Activated CD4-positive, alpha-beta T cell treated with anti-CD3 and anti-CD28 coated beads, Interleukin-2, amount 10 ng/mL, durations not matched to agents 24 days and 14 days (primary cell): ENCODE data around the gene GSPT1. TPM values are rescaled to one million over a fixed set of nuclear protein-coding genes. Genes with fewer than 3 reads are reported as not detected.

Source experiments
- DNase-seq: peaks from one replicate; pipeline ENCODE4 v3.0.0; 2022
- H3K27ac Mint-ChIP-seq: one replicate; pipeline ENCODE4 v1.8.0; 2022; ENCODE audit warnings: mild to moderate bottlenecking, mixed read lengths
- H3K27me3 Mint-ChIP-seq: one replicate; pipeline ENCODE4 v1.8.0; 2022; ENCODE audit warnings: mixed read lengths
- H3K36me3 Mint-ChIP-seq: one replicate; pipeline ENCODE4 v1.8.0; 2022; ENCODE audit warnings: low read depth, mild to moderate bottlenecking, mixed read lengths
- H3K4me1 Mint-ChIP-seq: one replicate; pipeline ENCODE4 v1.8.0; 2021; ENCODE audit warnings: mixed read lengths
- H3K4me3 Mint-ChIP-seq: one replicate; pipeline ENCODE4 v1.8.0; 2022; ENCODE audit warnings: mild to moderate bottlenecking, moderate library complexity, mixed read lengths
- H3K9me3 Mint-ChIP-seq: one replicate; pipeline ENCODE4 v1.8.0; 2021; ENCODE audit warnings: mixed read lengths
- intact Hi-C: fragments of 100-400 bp; cut with micrococcal nuclease; formaldehyde crosslinking; loops from one replicate; pipeline ENCODE4 v1.15.1; 2023
- total RNA-seq: library from RNA; stranded (reverse); gene quantifications from 2 replicates; pipeline ENCODE4 v1.2.3, GENCODE V29; 2022

The GSPT1 gene
- total RNA-seq, 1 donor from 2014 or later = 212 TPM

DNA sequence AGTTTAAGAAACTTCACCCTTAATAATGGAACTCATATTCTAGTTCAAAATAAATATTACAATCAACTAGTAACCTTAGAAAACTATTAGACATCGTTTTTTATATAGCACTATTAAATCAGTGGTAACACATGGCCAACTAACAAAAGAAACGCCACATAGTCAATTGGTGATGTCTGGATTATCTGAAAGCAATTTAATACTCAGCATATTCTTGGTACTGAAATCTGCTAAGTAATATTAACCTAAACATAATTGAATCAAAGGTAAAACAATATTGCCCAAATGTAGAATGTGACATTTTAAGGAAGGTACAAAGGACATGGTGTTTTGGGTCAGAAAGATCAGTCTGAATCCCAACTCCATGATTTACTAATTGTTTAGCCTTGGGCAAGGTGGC is 53.3 kb downstream of the GSPT1 start:
- no peak for DNase-seq
- Mint-ChIP-seq H3K4me1 (peaks cover 5% of the 10 kb centered on the region), H3K36me3 (peaks cover 8% of the 10 kb centered on the region), H3K27ac (no peak overlapping the region), H3K4me3 (no peak overlapping the region), H3K27me3 (no peaks in the 10 kb centered on the region), H3K9me3 (no peaks in the 10 kb centered on the region)
- intact Hi-C loops = no loop called here

DNA sequence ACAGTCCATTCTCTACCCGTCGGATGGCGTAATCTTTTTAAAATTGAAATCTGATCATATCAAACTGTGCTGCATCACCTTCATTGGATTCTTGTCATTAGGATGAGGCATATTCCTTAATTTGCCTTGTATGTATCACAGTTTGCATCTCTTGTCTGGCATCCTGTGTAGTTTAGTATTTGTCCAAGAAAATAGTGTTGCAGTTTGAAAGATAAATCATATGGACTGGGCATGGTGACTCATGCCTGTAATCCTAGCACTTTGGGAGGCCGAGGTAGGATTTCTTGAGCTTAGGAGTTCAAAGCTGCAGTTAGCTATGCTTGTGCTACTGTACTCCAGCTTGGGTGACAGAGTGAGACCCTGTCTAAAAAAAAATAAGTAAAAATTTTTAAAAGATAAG is 58.6 kb downstream of the GSPT1 start:
- H3K4me3 Mint-ChIP-seq = no peak overlapping the region

GRCh38 chr16:11852092-11852809 is 63.5 kb downstream of the GSPT1 start:
- Mint-ChIP-seq H3K4me3 (peak overlapping the region; percentile 99), H3K27ac (peak overlapping the region; percentile 98), H3K36me3 (peaks cover 54% of the 10 kb centered on the region), H3K27me3 (no peaks in the 10 kb centered on the region), H3K9me3 (no peaks in the 10 kb centered on the region), H3K4me1 (peaks cover 48% of the 10 kb centered on the region)
- DNase-seq = peak; percentile 61
- intact Hi-C loops = loop anchor here (5.0 to 10.0 kb wide), 2 partner anchors 213 to 1110 kb away; partner anchors contain the start of gene NUBP1

More for the DNA sequence above, 58.6 kb downstream of the GSPT1 start:
- Mint-ChIP-seq H3K36me3 (peaks cover 24% of the 10 kb centered on the region), H3K27ac (no peak overlapping the region), H3K27me3 (no peaks in the 10 kb centered on the region), H3K9me3 (no peaks in the 10 kb centered on the region), H3K4me1 (peaks cover 25% of the 10 kb centered on the region)
- intact Hi-C loops = loop anchor here (10.0 kb wide), 1 partner anchor 208 kb away; no protein-coding TSS in a partner anchor
- no peak for DNase-seq

- H3K36me3 Mint-ChIP-seq = peaks cover 58% of the 10 kb centered on the region
- no peaks in the 10 kb centered on the region for H3K27me3 Mint-ChIP-seq
- peaks cover 47% of the 10 kb centered on the region for H3K4me1 Mint-ChIP-seq
- H3K4me3 Mint-ChIP-seq = peak within 1 kb of the TSS; percentile 99
- no peaks in the 10 kb centered on the region for H3K9me3 Mint-ChIP-seq
- DNase-seq = peak; percentile 99
- intact Hi-C loops = loop anchor here (1.0 to 10.0 kb wide), 6 partner anchors 54 to 1109 kb away; partner anchors contain the start of genes NUBP1, TXNDC11 and ZC3H7A
- H3K27ac Mint-ChIP-seq = peak within 1 kb of the TSS; percentile 98
Measured at GRCh38 chr16:11851294-11852091, 64.3 kb downstream of the GSPT1 start, which contains the start of gene RSL1D1. Gene RSL1D1 (minus strand): TSS chr16:11851542. CDS start chr16:11851512, 30 bp downstream.

- intact Hi-C loops = no loop called here
Measured at GRCh38 chr16:11848842-11849241, 66.9 kb downstream of the GSPT1 start.

GRCh38 chr16:11844499-11844898 is 71.3 kb downstream of the GSPT1 start:
- H3K27me3 Mint-ChIP-seq = no peaks in the 10 kb centered on the region
- intact Hi-C loops = no loop called here
- peaks cover 71% of the 10 kb centered on the region for H3K36me3 Mint-ChIP-seq
- no peak for DNase-seq
- peaks cover 21% of the 10 kb centered on the region for H3K4me1 Mint-ChIP-seq
- H3K27ac Mint-ChIP-seq = no peak overlapping the region
- no peak overlapping the region for H3K4me3 Mint-ChIP-seq
- H3K9me3 Mint-ChIP-seq = no peaks in the 10 kb centered on the region

More at GRCh38 chr16:11848842-11849241, 66.9 kb downstream of the GSPT1 start:
- H3K27me3 Mint-ChIP-seq = no peaks in the 10 kb centered on the region
- peaks cover 64% of the 10 kb centered on the region for H3K36me3 Mint-ChIP-seq
- H3K27ac Mint-ChIP-seq = peak overlapping the region; percentile 72
- peak overlapping the region; percentile 73 for H3K4me3 Mint-ChIP-seq
- no peaks in the 10 kb centered on the region for H3K9me3 Mint-ChIP-seq
- no peak for DNase-seq
- H3K4me1 Mint-ChIP-seq = peaks cover 35% of the 10 kb centered on the region

- peaks cover 68% of the 10 kb centered on the region for H3K36me3 Mint-ChIP-seq
- H3K4me1 Mint-ChIP-seq = peaks cover 16% of the 10 kb centered on the region
- no peak overlapping the region for H3K4me3 Mint-ChIP-seq
Measured at GRCh38 chr16:11843861-11844260, 71.9 kb downstream of the GSPT1 start.

DNA sequence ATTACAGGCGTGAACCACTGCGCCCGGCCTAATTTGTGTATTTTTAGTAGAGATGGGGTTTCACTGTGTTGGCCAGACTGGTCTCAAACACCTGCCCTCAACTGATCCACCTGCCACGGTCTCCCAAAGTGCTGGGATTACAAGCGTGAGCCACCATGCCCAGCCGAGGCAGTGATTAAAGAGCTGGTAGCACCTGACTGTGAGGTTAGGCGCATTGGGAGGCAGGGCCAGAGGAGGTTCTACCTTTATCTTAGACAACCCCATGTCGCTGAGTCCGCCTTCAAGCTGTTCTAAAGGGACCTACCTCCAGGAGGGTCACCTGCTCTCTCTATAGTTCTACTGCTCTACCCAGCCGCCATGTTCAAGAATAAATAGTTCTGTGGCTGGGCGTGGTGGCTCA is 72.5 kb downstream of the GSPT1 start:
- H3K27ac Mint-ChIP-seq = no peak overlapping the region
- H3K27me3 Mint-ChIP-seq = no peaks in the 10 kb centered on the region
- no peak for DNase-seq
- no peak overlapping the region for H3K4me3 Mint-ChIP-seq
- H3K9me3 Mint-ChIP-seq = no peaks in the 10 kb centered on the region
- intact Hi-C loops = no loop called here
- H3K36me3 Mint-ChIP-seq = peaks cover 66% of the 10 kb centered on the region
- peaks cover 10% of the 10 kb centered on the region for H3K4me1 Mint-ChIP-seq

More at GRCh38 chr16:11843861-11844260, 71.9 kb downstream of the GSPT1 start:
- H3K27me3 Mint-ChIP-seq = no peaks in the 10 kb centered on the region
- intact Hi-C loops = no loop called here
- no peak overlapping the region for H3K27ac Mint-ChIP-seq
- DNase-seq = no peak
- H3K9me3 Mint-ChIP-seq = no peaks in the 10 kb centered on the region

- no peaks in the 10 kb centered on the region for H3K27me3 Mint-ChIP-seq
Measured at GRCh38 chr16:11841026-11841425, 74.7 kb downstream of the GSPT1 start.

DNA sequence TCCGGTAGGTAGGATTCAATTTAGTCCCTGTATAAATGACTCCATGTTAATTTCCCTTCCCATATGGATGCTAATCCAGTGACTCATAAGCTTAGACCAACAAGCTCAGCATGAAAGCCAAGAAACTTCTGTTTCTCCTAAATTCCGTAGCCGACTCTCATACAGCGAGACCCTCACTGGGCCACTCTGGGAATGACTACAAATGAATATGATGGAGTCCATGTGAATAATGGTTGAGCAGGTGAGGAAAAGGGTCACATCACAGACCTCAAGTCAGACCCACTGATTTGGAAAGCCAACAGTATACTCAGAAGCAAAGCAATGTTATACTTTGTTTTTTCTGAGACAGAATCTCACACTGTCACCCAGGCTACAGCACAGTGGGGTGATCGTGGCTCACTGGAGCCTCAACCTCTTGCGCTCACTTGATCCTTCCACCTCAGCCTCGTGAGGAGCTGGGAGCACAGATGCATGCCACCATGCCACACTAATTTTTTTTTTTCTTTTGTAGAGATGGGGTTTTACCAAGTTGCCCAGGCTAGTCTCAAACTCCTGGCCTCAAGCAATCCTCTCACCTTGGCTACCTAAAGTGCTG is 79.0 kb downstream of the GSPT1 start:
- Mint-ChIP-seq H3K4me1 (no peaks in the 10 kb centered on the region), H3K4me3 (no peak overlapping the region), H3K9me3 (no peaks in the 10 kb centered on the region), H3K27ac (no peak overlapping the region), H3K27me3 (no peaks in the 10 kb centered on the region), H3K36me3 (peaks cover 42% of the 10 kb centered on the region)
- intact Hi-C loops = no loop called here
- no peak for DNase-seq

More at GRCh38 chr16:11841026-11841425, 74.7 kb downstream of the GSPT1 start:
- Mint-ChIP-seq H3K36me3 (peaks cover 64% of the 10 kb centered on the region), H3K4me1 (peaks cover 3% of the 10 kb centered on the region), H3K27ac (no peak overlapping the region), H3K4me3 (no peak overlapping the region), H3K9me3 (no peaks in the 10 kb centered on the region)
- intact Hi-C loops = no loop called here
- no peak for DNase-seq

DNA sequence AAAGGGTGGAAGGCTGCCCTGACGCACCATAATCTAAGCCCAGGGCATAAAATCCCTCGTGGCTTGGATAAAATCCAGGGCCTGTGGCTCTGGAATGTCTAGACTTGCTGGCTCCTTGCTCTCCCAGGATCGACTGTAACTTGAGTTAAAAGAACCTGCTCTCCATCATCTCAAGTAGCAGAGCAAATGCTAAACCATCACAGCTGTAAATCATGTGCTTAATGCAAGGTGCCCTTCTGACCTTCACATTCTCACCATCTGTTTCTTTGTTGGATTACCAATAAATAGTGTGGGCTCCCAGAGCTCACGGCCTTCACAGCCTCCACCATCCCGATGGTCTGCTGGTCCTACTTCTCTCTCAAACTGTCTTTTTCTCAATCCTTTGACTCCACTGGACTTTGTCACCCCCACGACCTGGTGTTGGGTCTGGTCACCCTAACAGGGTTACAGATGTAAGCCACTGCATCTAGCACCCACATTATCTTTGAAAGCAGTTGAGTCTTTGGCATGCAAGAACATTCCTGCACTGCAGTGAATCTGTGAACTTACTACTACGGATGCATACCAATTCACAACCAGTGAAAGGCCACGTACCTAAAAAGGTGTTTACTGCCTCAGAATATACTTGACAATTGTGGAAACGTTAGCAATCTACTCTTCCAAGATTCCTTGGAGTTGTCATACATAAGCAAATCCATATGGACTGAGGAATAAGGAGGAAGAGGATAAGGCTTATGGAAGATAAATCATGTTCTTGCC is 79.7 kb downstream of the GSPT1 start:
- intact Hi-C loops = no loop called here
- peaks cover 37% of the 10 kb centered on the region for H3K36me3 Mint-ChIP-seq
- H3K27me3 Mint-ChIP-seq = no peaks in the 10 kb centered on the region
- DNase-seq = no peak
- no peak overlapping the region for H3K4me3 Mint-ChIP-seq
- H3K4me1 Mint-ChIP-seq = no peaks in the 10 kb centered on the region
- no peak overlapping the region for H3K27ac Mint-ChIP-seq
- no peaks in the 10 kb centered on the region for H3K9me3 Mint-ChIP-seq

DNA sequence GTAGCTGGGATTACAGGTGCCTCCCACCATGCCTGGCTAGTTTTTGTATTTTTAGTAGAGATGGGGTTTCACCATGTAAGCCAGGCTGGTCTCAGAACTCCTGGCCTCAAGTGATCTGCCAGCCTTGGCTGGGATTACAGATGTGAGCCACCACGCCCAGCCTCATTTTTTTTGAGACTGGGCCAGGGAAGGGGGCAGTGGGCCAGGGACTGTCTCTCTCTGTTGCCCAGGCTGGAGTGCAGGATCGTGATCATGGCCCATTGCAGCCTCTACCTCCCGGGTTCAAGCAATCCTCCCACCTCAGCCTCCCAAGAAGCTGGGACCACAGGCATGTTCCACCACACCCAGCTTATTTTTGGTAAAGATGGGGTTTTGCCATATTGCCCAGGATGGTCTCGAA is 80.4 kb downstream of the GSPT1 start:
- intact Hi-C loops = no loop called here

More for the DNA sequence above, 80.4 kb downstream of the GSPT1 start:
- no peak overlapping the region for H3K27ac Mint-ChIP-seq
- H3K4me3 Mint-ChIP-seq = no peak overlapping the region
- no peaks in the 10 kb centered on the region for H3K27me3 Mint-ChIP-seq
- DNase-seq = no peak
- H3K36me3 Mint-ChIP-seq = peaks cover 33% of the 10 kb centered on the region
- no peaks in the 10 kb centered on the region for H3K9me3 Mint-ChIP-seq
- no peaks in the 10 kb centered on the region for H3K4me1 Mint-ChIP-seq
